Suppressor macrophage (primary cell): ENCODE data around the gene OAT.
"Not testable (repeated sequence)": the region's sequence is repeated elsewhere in the genome, so short reads cannot be mapped to it uniquely, and the experiment has no call there.

Source experiments
- DNase-seq, 4 experiments: peaks; one replicate each; pipeline ENCODE4 v3.0.0-alpha.2; 2020 to 2022

Gene OAT

DNA sequence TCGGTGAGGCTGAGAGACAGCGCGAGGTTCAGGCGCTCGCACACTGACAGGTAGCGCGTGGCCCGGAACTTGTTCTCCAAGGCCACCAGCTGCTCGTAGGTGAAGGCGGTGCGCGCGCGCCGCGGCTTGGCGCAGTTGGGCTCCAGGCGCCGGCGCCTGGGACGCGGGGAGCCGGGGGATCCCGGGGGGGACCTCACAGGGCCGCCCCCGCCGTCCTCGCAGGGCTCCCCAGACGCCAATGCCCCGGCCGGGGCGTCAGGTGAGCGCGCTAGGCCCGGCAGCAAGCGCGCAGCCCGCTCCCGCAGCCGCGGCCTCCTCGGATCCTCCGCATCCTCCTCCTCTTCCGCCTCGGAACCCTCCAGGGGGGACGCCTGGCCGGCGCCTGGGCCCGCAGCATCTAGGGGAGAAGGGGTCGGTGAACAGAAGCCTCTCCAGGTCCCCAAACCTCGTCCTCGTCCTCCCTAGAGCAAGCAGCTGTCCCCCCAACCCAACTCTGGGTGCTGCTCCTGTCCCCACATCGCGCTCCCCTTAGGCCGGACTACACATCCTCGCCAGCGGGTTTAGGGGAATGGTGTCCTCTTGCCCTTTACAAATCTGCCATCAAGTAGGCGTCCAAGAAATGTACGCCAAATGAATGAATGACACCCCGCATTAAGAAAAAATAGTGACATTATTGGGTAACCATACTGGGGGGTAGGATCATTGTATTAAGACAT is 29.2 kb upstream of the OAT start:
- DNase-seq, result peak in 1 of 4 experiments; percentile 14

DNA sequence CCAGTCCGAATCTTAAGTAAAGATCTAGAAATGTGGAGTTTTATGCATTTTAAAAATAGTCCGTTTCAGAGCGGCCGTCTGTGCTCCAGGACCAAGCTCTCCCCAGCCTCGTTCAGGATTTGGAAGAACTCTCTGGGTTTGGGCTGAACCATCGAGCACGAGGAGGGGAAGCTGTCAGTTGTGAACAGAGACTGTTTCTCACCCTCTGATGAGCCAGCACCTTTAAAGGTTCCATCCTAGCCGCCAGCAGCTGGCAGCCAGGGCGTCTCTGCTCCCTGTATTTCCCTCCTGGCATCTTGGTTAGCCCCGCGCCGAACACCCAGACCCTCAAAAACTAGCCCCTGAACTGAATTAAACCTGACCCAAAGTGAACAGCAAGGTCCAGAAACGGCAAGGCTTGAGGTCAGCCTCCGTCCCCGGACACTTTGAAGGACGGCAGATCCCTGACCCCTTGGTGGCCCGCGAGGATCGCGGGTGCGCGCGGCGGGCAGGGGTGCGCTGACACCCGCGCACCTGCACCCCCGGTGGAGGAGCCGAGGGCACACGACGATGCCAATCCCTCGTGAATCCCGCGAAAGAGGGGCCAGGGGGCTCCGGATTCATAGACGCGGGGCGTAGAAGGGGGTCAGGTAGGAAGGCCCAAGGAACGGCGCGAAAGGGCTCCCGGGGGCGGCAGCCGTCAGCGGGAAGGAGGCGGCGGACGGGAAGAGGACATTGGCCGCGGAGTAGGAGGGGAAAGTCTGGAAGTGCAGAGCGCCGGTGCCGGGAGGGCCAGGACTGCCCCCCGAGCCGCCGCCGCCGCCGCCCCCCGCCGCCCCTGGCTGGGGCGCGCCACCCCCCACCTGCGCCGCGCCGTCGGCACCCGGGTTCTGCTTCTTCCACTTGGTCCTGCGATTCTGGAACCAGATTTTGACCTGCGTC is 28.4 kb upstream of the OAT start:
- no peak for DNase-seq

DNA sequence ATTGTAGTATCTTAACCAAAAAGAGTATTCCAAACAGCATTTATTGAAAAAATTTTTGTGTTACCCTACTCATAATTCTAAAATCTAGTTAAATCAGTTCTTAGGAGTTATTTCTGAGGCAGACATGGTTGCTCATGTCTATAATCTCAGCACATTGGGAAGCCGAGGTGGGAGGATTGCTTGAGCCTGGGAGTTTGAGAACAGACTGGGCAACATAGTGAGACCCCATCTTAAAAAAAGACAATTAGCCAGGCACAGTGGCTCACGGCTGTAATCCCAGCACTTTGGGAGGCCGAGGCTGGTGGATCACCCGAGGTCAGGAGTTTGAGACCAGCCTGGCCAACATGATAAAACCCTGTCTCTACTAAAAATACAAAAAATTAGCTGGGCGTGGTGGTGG is 23.0 kb upstream of the OAT start:
- not testable (repeated sequence) for DNase-seq

DNA sequence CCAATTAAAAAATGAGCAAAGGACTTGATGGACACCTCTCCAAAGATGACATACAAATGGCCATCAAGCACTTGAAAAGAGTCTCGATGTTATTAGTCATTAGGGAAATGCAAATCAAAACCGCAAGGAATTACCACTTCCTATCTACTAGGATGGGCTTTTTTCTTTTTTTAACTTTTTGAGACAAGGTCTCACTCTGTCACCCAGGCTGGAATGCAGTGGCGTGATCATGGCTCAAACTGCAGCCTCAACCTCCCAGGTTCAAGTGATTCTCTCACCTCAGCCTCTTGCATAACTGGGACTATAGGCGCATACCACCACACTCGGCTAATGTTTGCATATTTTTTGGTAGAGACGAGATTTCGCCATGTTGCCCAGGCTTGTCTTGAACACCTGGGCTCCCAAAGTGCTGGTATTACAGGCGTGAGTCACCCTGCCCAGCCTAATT is 17.5 kb upstream of the OAT start:
- DNase-seq, result peak in 2 of 4 experiments; percentile 31 to 35

DNA sequence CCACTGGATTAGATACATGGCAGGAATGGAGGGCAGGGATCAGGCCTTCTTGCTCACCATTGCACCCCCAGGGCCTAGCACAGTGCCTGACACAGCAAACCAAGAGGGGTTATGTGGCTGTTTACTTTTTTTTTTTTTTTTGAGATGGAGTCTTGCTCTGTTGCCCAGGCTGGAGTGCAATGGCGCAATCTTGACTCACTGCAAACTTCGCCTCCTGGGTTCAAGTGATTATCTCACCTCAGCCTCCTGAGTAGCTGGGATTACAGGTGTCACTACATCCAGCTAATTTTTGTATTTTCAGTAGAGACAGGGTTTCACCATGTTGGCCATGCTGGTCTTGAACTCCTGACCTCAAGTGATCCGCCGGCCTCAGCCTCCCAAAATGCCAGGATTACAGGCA is 17.0 kb upstream of the OAT start:
- DNase-seq, result not testable (repeated sequence)

DNA sequence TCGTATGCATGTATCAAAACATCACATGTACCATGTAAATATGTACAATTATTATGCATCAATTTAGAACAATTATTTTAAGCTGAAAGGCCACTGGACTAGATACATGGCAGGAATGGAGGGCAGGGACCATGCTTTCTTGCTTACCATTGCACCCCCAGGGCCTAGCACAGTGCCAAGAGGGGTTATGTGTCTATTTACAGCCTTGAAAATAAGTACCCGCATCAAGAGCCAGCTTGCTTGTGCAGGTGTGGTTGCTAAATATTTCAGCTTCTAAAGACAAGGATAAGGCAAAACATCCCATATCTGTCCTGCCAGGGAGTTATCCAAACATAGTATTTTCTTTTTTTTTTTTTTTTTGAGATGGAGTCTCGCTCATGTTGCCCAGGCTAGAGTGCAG is 14.7 kb upstream of the OAT start:
- DNase-seq, result no peak

DNA sequence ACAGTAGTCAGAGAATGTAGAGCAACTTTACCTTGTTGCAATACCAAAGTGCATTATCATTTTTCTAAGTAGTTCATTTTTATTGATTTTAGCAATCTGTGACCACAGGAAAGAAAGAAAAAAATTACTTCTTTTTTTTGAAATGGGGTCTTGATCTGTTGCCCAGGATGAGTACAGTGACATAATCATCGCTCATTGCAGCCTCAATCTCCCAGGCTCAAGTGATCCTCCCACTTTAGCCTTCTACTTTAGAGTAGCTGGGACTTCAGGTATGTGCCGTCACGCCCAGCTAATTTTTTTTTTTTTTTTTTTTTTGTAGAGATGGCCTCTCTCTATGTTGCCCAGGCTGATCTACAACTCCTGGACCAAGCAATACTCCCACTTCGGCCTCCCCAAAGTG is 11.4 kb upstream of the OAT start:
- no peak for DNase-seq

DNA sequence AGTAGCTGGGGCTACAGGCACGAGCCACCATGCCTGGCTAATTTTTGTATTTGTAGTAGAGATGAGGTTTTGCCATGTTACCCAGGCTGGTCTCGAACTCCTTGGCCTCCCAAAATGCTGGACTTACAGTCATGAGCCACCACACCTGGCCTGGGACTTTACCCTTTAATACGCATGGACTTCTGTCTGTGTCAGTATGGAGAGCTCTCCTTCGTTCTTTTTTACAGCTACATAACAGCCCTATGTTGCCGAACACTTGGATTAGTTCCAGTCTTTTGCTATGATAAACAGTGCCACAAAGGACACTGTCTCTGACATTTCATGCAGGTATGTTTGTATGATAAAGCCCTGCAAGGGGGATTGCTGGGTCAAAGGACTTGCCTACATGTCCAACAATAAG is 10.9 kb upstream of the OAT start:
- DNase-seq, result no peak

DNA sequence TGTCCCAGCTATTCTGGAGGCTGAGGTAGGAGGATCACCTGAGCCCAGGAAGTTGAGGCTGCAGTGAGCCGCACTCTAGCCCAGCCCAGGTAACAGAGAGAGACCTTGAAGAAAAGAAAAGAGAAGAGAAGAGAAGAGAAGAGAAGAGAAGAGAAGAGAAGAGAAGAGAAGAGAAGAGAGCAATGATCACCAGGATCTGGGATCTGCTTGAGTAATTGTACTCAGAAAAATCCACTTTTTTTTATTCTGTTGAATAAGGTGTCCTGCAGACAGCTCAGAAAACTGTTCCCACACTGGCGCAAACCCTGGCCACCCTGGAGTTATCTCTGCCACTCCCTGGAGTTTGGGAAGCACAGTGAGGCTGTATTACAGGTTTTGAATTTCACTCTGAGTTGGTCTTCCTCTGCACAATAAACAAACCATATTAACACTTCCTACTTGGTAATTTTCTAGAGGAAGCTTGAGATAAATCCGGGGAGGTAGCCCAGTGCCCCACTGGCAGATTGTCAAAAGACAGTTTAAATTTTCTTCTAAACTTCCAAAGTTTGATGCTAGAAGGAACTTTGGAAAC is 9.6 kb upstream of the OAT start:
- no peak for DNase-seq

DNA sequence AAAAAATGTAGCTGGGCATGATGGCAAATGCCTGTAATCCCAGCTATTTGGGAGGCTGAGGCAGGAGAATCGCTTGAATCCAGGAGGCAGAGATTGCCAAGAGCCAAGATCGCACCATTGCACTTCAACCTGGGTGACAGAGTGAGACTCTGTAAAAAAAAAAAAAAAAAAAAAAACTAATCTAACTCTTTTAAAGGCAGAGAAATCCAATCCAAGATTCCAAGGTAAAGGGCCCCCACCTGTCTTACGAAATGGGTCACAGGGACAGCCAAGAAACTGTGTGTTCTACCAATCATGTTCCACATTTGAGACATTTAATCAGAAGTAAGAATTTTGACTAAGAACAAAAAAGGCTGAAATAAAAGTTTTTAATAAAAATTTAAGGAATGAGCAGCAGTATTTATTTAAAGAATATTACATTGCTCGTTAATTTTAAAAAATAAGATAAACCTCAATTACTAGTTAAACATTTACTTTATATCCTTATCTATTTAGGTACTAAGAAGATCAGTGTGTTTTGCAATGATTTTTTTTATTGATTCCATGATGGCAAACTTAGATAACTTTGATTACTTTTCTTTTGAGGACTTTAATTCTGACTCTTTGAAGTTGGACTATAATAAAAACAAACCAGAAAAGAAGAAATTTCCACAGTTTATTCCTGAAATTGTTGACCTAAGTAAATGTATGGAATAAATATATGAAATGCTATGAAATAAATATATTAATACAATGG is 6.7 kb upstream of the OAT start:
- no peak for DNase-seq

DNA sequence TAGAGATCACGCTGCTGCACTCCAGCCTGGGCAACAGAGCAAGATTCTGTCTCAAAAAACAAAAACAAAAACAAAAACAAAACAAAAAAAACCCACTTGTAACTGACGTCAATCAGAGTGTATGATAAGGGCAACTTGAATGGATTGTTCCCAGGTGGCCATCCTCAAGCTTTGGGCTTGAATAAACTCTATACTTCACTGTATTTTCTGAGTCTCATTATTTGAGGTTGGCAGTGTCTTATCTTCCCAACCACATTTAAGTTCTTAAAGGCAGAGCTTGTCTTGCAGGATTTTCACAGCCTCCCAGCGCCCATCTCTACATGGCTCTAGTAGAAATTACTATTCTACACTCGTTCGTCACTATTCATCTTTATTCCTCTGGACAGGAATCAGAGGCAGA is 5.1 kb upstream of the OAT start:
- no peak for DNase-seq

DNA sequence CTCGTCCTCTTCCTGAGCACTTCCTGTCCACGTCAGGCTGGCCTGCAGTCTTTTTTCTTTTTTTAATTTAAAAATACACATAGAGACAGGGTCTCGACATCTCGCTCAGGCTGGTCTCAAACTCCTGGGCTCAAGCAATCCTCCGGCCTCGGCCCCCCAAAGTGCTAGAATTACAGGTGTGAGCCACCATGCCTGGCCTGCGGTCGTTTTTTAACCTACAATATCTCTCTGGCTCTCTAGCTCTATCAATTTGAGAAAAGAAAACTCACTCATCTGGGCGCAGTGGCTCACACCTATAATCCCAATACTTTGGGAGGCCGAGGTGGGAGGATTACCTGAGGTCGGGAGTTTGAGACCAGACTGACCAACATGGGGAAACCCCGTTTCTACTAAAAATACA is 4.0 kb upstream of the OAT start:
- no peak for DNase-seq

DNA sequence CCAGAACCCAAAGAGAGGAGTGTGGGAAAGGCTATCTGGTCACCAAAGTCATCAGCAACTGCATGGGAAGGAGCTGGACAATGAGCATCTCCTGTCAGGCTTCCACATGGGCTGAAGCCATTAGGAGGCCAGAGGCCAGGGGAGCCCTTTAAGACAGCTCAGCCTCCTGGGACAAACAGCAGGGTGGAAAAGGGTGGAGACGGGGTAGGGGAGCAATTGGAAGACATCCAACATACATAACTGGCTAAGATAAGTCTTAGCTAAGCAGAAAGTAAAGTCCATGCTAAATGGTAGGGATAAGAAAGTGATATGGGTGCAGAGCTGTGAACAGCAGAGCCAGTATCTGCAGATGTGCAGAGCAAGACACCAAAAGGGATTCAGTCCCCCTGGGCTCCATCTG is 1.5 kb upstream of the OAT start:
- DNase-seq, result no peak

DNA sequence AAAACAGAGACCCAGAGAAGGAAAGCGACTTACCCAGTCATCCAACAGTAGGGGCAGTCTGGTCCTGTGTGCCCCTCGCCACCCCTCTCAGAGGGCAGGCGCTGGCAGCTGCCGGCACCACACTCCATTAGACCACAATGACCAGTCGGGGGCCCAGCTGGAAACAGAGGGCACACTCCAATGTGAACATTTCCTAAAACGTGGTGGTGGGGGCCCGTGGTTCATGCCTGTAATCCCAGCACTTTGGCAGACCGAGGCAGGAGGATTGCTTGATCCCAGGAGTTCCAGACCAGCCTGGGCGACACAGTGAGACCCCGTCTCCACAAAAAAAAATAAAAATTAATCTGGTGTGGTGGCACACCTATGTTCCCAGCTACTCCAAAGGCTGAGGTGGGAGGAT is 912 bp upstream of the OAT start:
- DNase-seq, result no peak

DNA sequence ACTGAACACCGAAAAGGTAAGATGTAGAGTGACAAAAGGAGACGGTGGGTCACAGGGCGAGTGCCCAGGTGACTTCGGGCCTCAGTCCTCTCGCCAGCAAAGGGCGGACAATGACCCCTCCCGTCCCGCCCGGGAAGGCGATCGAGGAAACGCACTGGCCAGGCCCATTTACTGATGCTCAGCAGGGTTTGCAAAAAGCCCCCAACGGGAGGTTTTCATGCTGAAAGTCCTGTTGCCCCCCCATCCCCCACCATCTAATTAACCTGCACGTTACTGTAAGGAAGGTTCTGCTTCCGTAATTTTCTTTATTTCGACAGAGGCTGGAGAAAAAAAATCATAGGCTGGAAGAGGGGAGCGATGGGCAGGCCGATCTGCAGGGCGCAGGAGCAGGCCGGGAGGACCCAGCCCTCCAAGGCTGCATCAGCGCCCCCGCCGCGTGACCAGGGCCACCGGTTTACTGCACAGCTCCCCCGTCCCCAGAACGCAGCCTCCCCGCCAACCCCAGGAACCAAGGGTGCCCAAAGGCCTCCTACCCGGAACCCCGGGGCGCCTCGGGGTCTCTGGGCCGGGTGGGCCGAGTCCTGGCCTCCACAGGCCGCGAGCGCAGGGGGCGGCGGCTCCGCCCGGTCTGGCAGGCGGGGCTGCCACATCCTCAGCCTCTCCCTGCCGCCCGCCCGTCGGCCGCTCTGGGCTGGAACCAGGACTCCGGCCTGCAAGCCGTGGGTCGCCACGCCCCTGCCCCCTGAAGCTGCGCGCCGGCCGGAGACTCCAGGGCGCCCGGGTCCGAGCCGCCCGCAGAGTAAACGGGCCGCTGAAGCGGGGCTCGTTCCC is 613 bp downstream of the OAT start:
- DNase-seq, result peak; percentile 55 to 81 (median 70)

DNA sequence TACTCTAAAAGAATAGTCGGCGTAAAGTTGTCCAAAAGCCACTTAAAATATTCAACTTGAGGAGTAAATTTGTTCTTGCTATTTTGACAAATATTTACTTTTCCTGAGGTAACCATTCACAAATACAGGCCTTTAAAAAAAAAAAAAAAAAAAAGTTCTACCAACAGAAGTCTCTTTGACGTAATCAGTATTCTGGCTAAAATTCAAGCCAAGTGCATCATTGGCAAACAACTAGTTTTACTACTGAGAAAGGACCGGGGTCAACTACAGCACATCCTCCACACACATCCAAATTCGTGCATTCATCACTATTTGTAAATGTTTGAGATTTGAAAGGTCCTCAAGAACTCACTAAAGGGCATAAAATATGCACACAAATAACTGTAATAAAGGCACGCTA is 2.0 kb downstream of the OAT start:
- DNase-seq, result no peak

DNA sequence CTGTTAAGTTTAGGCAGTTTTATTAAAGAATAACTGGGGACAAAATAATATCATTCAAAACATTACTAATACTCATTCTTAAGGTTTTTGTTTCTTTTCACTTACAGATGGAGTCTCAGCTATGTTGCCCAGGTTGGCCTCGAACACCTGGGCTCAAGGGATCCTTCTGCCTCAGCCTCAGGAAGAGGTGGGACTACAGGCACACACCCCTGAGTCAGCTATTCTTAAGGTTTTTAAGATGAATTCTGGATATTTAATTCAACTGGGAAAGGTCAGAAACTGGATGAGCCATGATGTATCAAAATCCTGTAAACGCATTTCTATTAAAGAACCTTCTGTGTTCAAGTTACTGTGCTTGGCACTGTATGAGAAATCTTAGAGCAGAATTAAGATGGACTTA is 3.5 kb downstream of the OAT start:
- DNase-seq, result no peak

DNA sequence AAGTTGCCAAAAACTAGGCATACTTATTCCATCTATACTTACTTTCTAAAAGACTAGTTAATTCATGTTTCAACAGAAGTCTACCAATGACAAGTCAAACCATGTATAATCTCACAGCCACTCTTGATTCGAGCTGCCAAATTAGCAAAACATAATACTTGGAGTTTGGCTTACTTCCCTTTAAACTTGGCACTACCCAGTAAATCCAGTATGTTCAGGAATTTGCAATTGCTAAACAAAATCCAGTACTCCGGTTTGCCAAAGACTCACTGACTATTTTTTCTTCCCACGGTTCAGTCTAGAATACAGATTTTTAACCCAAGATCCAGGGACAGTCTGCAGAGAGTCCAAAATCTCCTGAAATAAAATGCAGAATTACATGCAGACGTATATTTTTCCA is 4.6 kb downstream of the OAT start:
- no peak for DNase-seq

DNA sequence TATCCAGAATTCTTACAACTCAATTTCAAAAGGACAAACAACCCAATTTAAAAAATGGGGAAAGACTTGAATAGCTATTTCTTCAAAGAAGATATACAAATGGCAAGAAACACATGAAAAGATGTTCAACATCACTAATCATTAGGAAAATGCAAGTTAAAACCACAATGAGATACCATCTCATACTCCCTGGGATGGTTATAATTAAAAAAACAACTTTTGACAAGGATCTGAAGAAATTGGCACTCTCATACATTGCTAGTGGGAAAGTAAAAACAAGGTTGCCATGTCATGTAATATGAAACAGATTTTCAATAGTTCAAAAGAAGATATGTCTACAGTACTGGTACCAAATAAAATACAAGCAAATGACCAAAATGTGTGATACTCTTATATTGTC is 9.0 kb downstream of the OAT start:
- no peak for DNase-seq

DNA sequence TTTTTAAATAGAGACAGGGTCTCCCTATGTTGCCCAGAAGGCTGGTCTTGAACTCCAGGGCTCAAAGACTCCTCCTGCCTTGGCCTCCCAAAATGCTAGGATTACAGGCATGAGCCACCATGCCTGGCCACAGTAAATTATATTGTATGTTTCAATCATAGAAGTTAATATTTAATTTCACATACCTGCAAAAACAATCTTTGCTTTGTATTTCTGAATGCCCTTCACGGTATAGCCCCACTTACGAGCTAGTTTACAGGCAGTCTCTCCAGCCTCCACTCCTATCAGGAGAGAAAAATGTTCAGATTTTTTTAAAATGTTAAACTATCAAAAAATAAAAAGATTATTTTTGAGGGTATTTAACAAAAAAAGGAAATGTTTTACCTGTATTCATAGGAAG is 10.4 kb downstream of the OAT start:
- DNase-seq, result no peak

DNA sequence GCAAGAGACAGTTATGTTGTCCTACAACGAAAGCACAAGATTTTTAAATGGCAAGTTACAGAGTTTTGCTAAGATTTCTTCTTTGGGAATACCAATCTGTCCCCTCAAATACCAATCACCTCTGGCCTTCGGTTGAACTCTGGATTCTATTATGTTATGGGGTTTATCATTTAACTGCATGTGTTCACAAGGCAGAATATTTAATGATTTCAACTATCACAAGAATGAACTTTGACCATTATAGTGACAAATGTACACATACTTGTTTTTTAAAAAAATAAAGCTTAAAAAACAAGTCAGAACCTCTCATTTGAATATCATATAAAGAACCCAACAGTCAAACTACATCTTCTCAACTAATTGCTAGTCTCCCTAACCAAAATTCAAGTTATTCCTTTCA is 11.3 kb downstream of the OAT start:
- DNase-seq, result no peak

DNA sequence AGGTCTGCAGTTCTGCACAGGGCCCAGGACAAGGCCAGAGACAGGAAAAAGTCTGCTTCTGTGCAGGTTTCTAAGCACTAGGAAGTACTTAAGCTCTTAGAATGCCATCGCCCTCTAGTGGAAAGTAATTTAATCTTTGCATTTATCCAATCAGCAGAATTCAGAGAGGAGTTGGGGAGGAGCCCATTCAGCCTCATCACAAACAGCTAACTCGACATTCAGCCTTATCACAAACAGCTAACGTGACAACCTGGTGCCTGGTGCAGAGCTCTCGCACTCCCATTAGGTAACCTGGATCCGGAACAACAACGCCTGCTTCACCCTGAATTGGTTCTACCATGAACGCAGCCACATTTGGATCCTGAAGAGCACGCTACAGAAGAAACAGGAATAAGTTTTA is 15.2 kb downstream of the OAT start:
- peak; percentile 60 to 94 (median 82) for DNase-seq
